Uterus (tissue), 2 donors: ENCODE measurements around the gene TUBB.
A peak's percentile ranks its signal among the peaks of the same experiment; 100 is the strongest.

Experiments used
- CTCF ChIP-seq, 4 experiments: fragments of 200-600 bp in 2 of 4; fragments of 450-650 bp in 2 of 4; sonication (generic) in 2 of 4; IDR thresholded peaks; one replicate each; pipeline ENCODE4 v1.5.1; 2016 to 2019; ENCODE audit warnings: antibody characterized with exemption in 4 of 4, mild to moderate bottlenecking in 2 of 4, moderate library complexity in 1 of 4
- POLR2A ChIP-seq, 2 donors: fragments of 450-650 bp; IDR thresholded peaks; one replicate each; pipeline ENCODE4 v1.6.1; 2016; ENCODE audit warnings: antibody characterized with exemption in 2 of 2, mild to moderate bottlenecking in 1 of 2, moderate library complexity in 1 of 2

- TF ChIP-seq POLR2A (IDR thresholded peaks at IDR 0.05) (peak; percentile 83 to 93), CTCF (IDR thresholded peaks at IDR 0.05) (peak in 2 of 4 experiments; percentile 8 to 43)
These were observed at the start of gene TUBB for GRCh38 chr6:30719791-30720737.
